A549 (cell line): ENCODE data around the gene KCNB1. TPM values are rescaled to one million over a fixed set of nuclear protein-coding genes. Genes with fewer than 3 reads are reported as not detected.
A peak's percentile ranks its signal among the peaks of the same experiment; 100 is the strongest.

Experiments used
- ATAC-seq, 2 experiments: fragments of 200-7000 bp in 1 of 2; fragments of >200 bp in 1 of 2; cut with Nextera tagmentation in 1 of 2; cut with Tn5 transposase in 1 of 2; 3 replicates each; pipeline versions ENCODE4 v1.8.0 to v1.9.1; 2018 to 2020; ENCODE audit warnings: mild to moderate bottlenecking in 1 of 2, moderate library complexity in 1 of 2
- CTCF ChIA-PET: fragments of 300-600 bp; sonication (Branson Sonifier 250); formaldehyde crosslinking; extraction: SDS; loops from one replicate; lab custom pipeline; 2021; ENCODE audit warnings: antibody characterized with exemption, inconsistent platforms; lab: Yijun Ruan, JAX
- POLR2A ChIA-PET: fragments of 350-600 bp; formaldehyde crosslinking; extraction: SDS; loops from one replicate; lab custom pipeline; 2021; ENCODE audit warnings: antibody characterized with exemption, inconsistent platforms; lab: Yijun Ruan, JAX
- DNase-seq, 2 experiments: peaks; one replicate each; pipeline versions ENCODE4 v3.0.0 to v3.0.0-alpha.2; 2011 to 2016; ENCODE audit warnings: low read depth in 1 of 2, low spot score in 1 of 2
- FAIRE-seq: peaks from 2 replicates; lab custom pipeline; 2011; peaks lifted over from hg19 to GRCh38; lab: Jason Lieb, UNC
- H3K27ac ChIP-seq, 2 experiments: fragments of >200 bp; sonication (Bioruptor Twin); formaldehyde crosslinking; 3 replicates each; pipeline ENCODE4 v1.5.1; 2016 to 2017
- H3K4me1 ChIP-seq: fragments of >200 bp; sonication (Bioruptor Twin); formaldehyde crosslinking; 3 replicates; pipeline ENCODE4 v1.6.1; 2016
- H3K4me2 ChIP-seq: fragments of >200 bp; sonication (Bioruptor Twin); formaldehyde crosslinking; 3 replicates; pipeline ENCODE4 v1.6.1; 2016
- H3K4me3 ChIP-seq: fragments of >200 bp; sonication (Bioruptor Twin); formaldehyde crosslinking; 3 replicates; pipeline ENCODE4 v1.5.1; 2016
- H3K9me3 ChIP-seq: fragments of >200 bp; sonication (Bioruptor Twin); formaldehyde crosslinking; 3 replicates; pipeline ENCODE4 v1.6.1; 2016
- CBX2 ChIP-seq: fragments of 200-600 bp; sonication (generic); IDR thresholded peaks from 2 replicates; pipeline ENCODE4 v1.6.1; 2016; ENCODE audit warnings: low read depth, mild to moderate bottlenecking, borderline replicate concordance
- CHD2 ChIP-seq: fragments of 150-350 bp; IDR thresholded peaks from 2 replicates; pipeline ENCODE4 v1.6.1; 2014; ENCODE audit warnings: low read length; ENCODE audit not compliant: partially characterized antibody
- CHD4 ChIP-seq: fragments of 200-600 bp; sonication (generic); IDR thresholded peaks from 2 replicates; pipeline ENCODE4 v1.6.1; 2016; ENCODE audit warnings: antibody characterized with exemption, mild to moderate bottlenecking, borderline replicate concordance
- EHF ChIP-seq: fragments of 250-450 bp; sonication (Bioruptor Pico); IDR thresholded peaks from 2 replicates; pipeline ENCODE4 v1.5.0; 2020; ENCODE audit warnings: mild to moderate bottlenecking
- EHMT2 ChIP-seq: fragments of 200-600 bp; sonication (generic); IDR thresholded peaks from 2 replicates; pipeline ENCODE4 v1.6.1; 2016; ENCODE audit warnings: antibody characterized with exemption, low read depth, mild to moderate bottlenecking, moderate library complexity
- FOSL2 ChIP-seq, 2 experiments: fragments of 450-650 bp in 1 of 2; fragments of >200 bp in 1 of 2; sonication (Bioruptor Twin) in 1 of 2; formaldehyde crosslinking; IDR thresholded peaks; 2 replicates each; pipeline versions ENCODE4 v1.5.0 to v1.6.1; 2016 to 2020; ENCODE audit warnings: mild to moderate bottlenecking in 1 of 2, moderate library complexity in 1 of 2
- HDAC2 ChIP-seq: fragments of 200-600 bp; sonication (generic); IDR thresholded peaks from 2 replicates; pipeline ENCODE4 v1.6.1; 2016
- JUN ChIP-seq, 2 experiments: fragments of >200 bp; sonication (Bioruptor Twin); formaldehyde crosslinking; IDR thresholded peaks; 2 replicates in 1 of 2; 3 replicates in 1 of 2; pipeline ENCODE4 v1.6.1; 2016 to 2017
- KDM1A ChIP-seq: fragments of 200-600 bp; sonication (generic); IDR thresholded peaks from 2 replicates; pipeline ENCODE4 v1.6.1; 2016; ENCODE audit warnings: low read depth, mild to moderate bottlenecking
- MAFK ChIP-seq: fragments of 450-650 bp; IDR thresholded peaks from 2 replicates; pipeline ENCODE4 v1.6.1; 2014; ENCODE audit not compliant: partially characterized antibody
- NPAS2 ChIP-seq: fragments of 250-450 bp; sonication (Bioruptor Pico); IDR thresholded peaks from 2 replicates; pipeline ENCODE4 v1.8.0; 2022; ENCODE audit warnings: mild to moderate bottlenecking, moderate library complexity, borderline replicate concordance
- POLR2A ChIP-seq: IDR thresholded peaks from 2 replicates; pipeline ENCODE4 v1.6.1; 2012; ENCODE audit warnings: mild to moderate bottlenecking, low read length
- POLR2AphosphoS2 ChIP-seq: conservative IDR thresholded peaks from 2 replicates; pipeline ENCODE4 v1.6.1; 2012; ENCODE audit warnings: low read length, improper control_type of control experiment, inconsistent platforms
- RAD21 ChIP-seq, 2 experiments: fragments of >200 bp in 1 of 2; sonication (Bioruptor Twin) in 1 of 2; formaldehyde crosslinking in 1 of 2; IDR thresholded peaks in 1 of 2; conservative IDR thresholded peaks in 1 of 2; 2 replicates in 1 of 2; 3 replicates in 1 of 2; pipeline ENCODE4 v1.6.1; 2012 to 2018; ENCODE audit warnings: inconsistent platforms in 1 of 2
- RARB ChIP-seq: fragments of 250-450 bp; sonication (Bioruptor Pico); IDR thresholded peaks from 2 replicates; pipeline ENCODE4 v1.8.0; 2021; ENCODE audit warnings: mild to moderate bottlenecking, moderate library complexity
- RFX5 ChIP-seq: fragments of 450-650 bp; IDR thresholded peaks from 2 replicates; pipeline ENCODE4 v1.7.1; 2014; ENCODE audit warnings: antibody characterized with exemption, mild to moderate bottlenecking, moderate library complexity
- SMC3 ChIP-seq: fragments of >200 bp; sonication (Bioruptor Twin); formaldehyde crosslinking; IDR thresholded peaks from 3 replicates; pipeline ENCODE4 v1.6.1; 2018; ENCODE audit warnings: inconsistent platforms
- SREBF2 ChIP-seq: fragments of 450-650 bp; IDR thresholded peaks from 2 replicates; pipeline ENCODE4 v1.6.1; 2014; ENCODE audit warnings: mild to moderate bottlenecking, moderate library complexity
- ZFP36 ChIP-seq: fragments of 450-650 bp; IDR thresholded peaks from 2 replicates; pipeline ENCODE4 v1.6.1; 2014; ENCODE audit warnings: borderline replicate concordance; ENCODE audit not compliant: partially characterized antibody
- ZNF302 ChIP-seq: fragments of 250-450 bp; sonication (Bioruptor Pico); IDR thresholded peaks from 2 replicates; pipeline ENCODE4 v1.9.0; 2021; ENCODE audit warnings: inconsistent platforms, mild to moderate bottlenecking, moderate library complexity
- ZSCAN20 ChIP-seq: fragments of 250-450 bp; sonication (Bioruptor Pico); IDR thresholded peaks from 2 replicates; pipeline ENCODE4 v1.8.0; 2022; ENCODE audit warnings: mild to moderate bottlenecking, moderate library complexity
- WGBS: methylation state at CpG from one replicate; pipeline ENCODE4 v1.1.6; 2017; ENCODE audit errors: missing lambda C conversion rate; 5-methylcytosine and 5-hydroxymethylcytosine counted together
- polyA plus RNA-seq, 4 experiments: library from polyadenylated mRNA; depleted of rRNA in 3 of 4; stranded (reverse); fragments of >200 nt; fragmentation: RNase III in 1 of 4; extraction: RNeasy Plus Mini Kit Qiagen cat#74134 plus additional on column Dnase treatment in 1 of 4; gene quantifications; 2 replicates in 3 of 4; 3 replicates in 1 of 4; pipeline ENCODE4 v1.2.3, GENCODE V29; 2011 to 2017
- TF ChIP-seq, protein P1 (sequence below): IDR thresholded peaks from 2 replicates; pipeline ENCODE4 v1.6.1; 2012
- TF ChIP-seq, protein P2 (sequence below): fragments of >200 bp; sonication (Bioruptor Twin); formaldehyde crosslinking; IDR thresholded peaks from 2 replicates; pipeline ENCODE4 v1.6.1; 2016
- TF ChIP-seq, protein P3 (sequence below): fragments of 150-350 bp; IDR thresholded peaks from 2 replicates; pipeline ENCODE4 v1.6.1; 2014; ENCODE audit warnings: low read depth, mild to moderate bottlenecking, low read length

The KCNB1 gene
- polyA plus RNA-seq, 2 of the 4 experiments (the other 2 are of a cell fraction) = 0.12 to 0.28 TPM

DNA sequence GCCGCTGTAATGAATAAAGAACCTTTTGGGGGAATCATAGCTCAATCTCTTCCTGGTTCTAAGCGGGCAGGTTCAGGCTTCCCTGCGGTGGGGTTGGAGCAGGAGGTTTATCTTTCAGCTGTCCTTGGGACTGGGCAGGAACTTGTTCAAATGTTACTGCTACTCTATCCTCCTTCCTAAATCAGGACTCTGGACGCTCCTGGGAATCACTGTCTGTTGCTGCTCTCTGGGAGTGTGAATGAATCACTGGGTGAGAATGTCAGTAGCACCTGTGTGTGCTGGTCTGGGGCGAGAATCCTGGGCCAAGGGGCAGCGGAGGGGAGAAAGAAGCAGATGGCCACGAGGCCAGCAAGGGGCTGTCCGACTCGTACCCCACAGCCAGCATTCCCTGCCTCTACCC is 139.2 kb downstream of the KCNB1 start:
- peak; percentile 20 to 27; a peak in 3 of 6 replicates for ATAC-seq
- H3K4me2 ChIP-seq = peak overlapping the region; percentile 29; the same call in 2 of the 3 replicates
- ChIA-PET CTCF (interaction anchor here (0.8 to 7.5 kb wide), 9 partner anchors 10 to 268 kb away, joined by 3 to 66 read pairs (median 3); no protein-coding TSS in a partner anchor), POLR2A (no interaction called here)
- FAIRE-seq = no peak
- TF ChIP-seq SMC3 = no peak
- TF ChIP-seq FOSL2 (IDR thresholded peaks at IDR 0.05) = no peak
- 0 out of 2 replicates have a peak, but pooled peaks have one; percentile 7 for TF ChIP-seq FOSL2 (CRISPR knock-in tag; IDR thresholded peaks at IDR 0.05)
- WGBS = 50% methylated on average over 9 of the region's 9 CpGs
- peak overlapping the region; percentile 73 to 85; a peak in 5 of 6 replicates for H3K27ac ChIP-seq
- no peaks in the 10 kb centered on the region for H3K9me3 ChIP-seq
- peak in 1 of 2 experiments; percentile 30 for DNase-seq
- peaks cover 48% of the 10 kb centered on the region for H3K4me1 ChIP-seq
- no peak overlapping the region for H3K4me3 ChIP-seq

DNA sequence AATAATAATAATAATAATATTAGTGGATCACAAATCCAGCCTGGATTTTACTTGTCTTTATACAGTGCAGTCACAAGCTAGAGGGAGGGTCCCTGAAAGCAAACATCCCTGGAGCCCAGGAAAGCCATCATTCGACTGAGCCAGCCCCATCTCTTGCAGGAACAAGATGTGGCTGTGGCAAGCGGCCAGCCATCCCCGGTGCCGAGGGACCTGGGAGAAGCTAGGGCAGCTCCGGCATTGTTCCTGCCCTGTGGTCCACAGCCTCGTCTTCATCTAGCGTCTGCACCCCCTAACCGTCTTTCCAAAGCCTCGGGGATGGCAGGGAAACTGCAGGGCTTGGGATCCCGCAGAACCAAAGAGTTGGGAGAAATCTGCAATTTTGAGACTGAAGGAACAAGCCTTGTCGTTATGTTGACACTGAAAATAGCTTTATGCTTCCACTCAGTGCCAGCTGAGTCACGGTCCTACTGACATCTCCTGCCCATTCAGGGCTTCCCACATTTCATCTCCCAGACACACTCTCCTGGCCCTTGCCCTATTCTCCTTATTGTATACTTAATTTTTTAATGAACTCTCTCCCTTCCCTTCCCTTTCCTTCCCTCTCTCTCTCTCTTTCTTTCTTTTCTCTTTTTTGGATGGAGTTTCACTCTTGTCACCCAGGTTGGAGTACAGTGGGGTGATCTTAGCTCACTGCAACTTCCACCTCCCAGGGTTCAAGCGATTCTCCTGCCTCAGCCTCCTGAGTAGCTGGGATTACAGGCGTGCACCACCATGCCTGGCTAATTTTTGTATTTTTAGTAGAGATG is 142.1 kb downstream of the KCNB1 start:
- Histone ChIP-seq H3K4me3 (no peak overlapping the region), H3K27ac (peak overlapping the region; percentile 11 to 56; a peak in 3 of 6 replicates), H3K4me1 (peaks cover 31% of the 10 kb centered on the region), H3K9me3 (no peaks in the 10 kb centered on the region), H3K4me2 (0 out of 3 replicates have a peak overlapping the region, but pooled peaks have one; percentile 5)
- ATAC-seq = no peak
- no peak for FAIRE-seq
- no peak for TF ChIP-seq RARB (CRISPR knock-in tag)
- no peak for TF ChIP-seq CHD2
- CTCF ChIA-PET = interaction anchor here (0.9 to 16.6 kb wide), 3 partner anchors 140 to 194 kb away, joined by 3 to 291 read pairs (median 3); partner anchors contain the start of gene KCNB1
- no peak for DNase-seq
- POLR2A ChIA-PET = no interaction called here
- 73% methylated on average over 14 of the region's 14 CpGs for WGBS

DNA sequence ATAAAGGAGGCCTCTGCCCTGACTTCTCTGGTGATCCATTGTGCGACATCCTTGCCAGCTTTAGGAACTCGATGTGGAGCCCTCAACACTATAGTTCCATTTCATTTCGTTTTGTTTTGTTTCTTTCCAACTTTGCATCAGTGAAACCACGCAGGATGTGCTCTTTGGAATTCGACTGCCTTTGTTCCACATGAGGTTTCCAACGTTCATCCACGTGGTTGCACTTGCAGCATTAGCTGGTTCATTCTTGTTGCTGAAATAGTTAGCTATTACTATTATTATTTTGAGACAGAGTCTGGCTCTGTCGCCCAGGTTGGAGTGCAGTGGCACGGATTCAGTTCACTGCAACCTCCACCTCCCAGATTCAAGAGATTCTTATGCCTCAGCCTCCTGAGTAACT is 143.3 kb downstream of the KCNB1 start:
- ChIA-PET CTCF (interaction anchor here (0.9 to 16.6 kb wide), 3 partner anchors 141 to 196 kb away, joined by 3 to 291 read pairs (median 219); partner anchors contain the start of gene KCNB1), POLR2A (no interaction called here)
- peaks cover 20% of the 10 kb centered on the region for H3K4me1 ChIP-seq
- WGBS = 63% methylated on average over 9 of the region's 9 CpGs
- no peak for FAIRE-seq
- TF ChIP-seq JUN (IDR thresholded peaks at IDR 0.05) = no peak
- TF ChIP-seq ZSCAN20 (CRISPR knock-in tag) = no peak
- TF ChIP-seq POLR2A = no peak
- TF ChIP-seq, protein P1, sequence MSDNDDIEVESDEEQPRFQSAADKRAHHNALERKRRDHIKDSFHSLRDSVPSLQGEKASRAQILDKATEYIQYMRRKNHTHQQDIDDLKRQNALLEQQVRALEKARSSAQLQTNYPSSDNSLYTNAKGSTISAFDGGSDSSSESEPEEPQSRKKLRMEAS = no peak
- TF ChIP-seq NPAS2 (CRISPR knock-in tag) = no peak
- TF ChIP-seq ZFP36 = no peak
- no peak for TF ChIP-seq SREBF2
- TF ChIP-seq KDM1A = no peak
- TF ChIP-seq, all 56 proteins: peak for 0
- H3K9me3 ChIP-seq = no peaks in the 10 kb centered on the region
- no peak overlapping the region; a peak in 1 of 6 replicates for H3K27ac ChIP-seq
- H3K4me2 ChIP-seq = no peak overlapping the region
- no peak overlapping the region for H3K4me3 ChIP-seq
- no peak for ATAC-seq
- no peak for DNase-seq

DNA sequence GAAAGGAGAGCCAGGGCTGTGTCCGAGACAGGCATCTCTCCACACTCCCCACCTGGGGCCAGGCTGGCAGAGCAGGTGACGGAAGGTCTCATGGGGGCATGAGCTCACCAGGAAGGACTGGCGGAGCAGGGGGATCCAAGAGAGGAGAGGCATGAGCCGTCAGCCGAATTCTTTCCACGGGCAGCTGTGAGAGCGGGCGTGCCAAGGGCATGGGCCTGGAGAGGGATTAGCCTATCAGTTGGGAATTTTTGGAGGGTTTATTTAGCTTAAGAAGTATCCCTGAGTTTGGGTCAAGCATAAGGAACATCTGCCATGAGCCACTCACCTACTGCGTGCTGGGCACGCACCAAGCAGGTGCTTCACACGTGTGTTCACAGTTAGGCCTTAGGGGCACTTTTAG is 144.4 kb downstream of the KCNB1 start:
- DNase-seq (no peak), FAIRE-seq (no peak), ATAC-seq (no peak)
- Histone ChIP-seq H3K9me3 (no peaks in the 10 kb centered on the region), H3K4me1 (peaks cover 9% of the 10 kb centered on the region), H3K4me2 (no peak overlapping the region), H3K4me3 (no peak overlapping the region), H3K27ac (no peak overlapping the region)
- 95% methylated on average over 11 of the region's 11 CpGs for WGBS
- CTCF ChIA-PET = interaction anchor here (1.0 to 16.6 kb wide), 5 partner anchors 46 to 207 kb away, joined by 3 to 291 read pairs (median 52); partner anchors contain the start of gene KCNB1
- TF ChIP-seq RAD21 (conservative IDR thresholded peaks at IDR 0.05 in 1 of 2, IDR thresholded peaks at IDR 0.05 in 1 of 2) (no peak), MAFK (no peak), NPAS2 (CRISPR knock-in tag) (no peak), CHD4 (no peak), ZFP36 (no peak), HDAC2 (no peak), SREBF2 (no peak), ZNF302 (CRISPR knock-in tag) (no peak), CBX2 (no peak), EHMT2 (no peak), EHF (no peak), POLR2AphosphoS2 (no peak), JUN (IDR thresholded peaks at IDR 0.05) (no peak), RFX5 (no peak)
- TF ChIP-seq, protein P1 = no peak
- TF ChIP-seq, protein P2, sequence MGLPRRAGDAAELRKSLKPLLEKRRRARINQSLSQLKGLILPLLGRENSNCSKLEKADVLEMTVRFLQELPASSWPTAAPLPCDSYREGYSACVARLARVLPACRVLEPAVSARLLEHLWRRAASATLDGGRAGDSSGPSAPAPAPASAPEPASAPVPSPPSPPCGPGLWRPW = no peak
- TF ChIP-seq, protein P3, sequence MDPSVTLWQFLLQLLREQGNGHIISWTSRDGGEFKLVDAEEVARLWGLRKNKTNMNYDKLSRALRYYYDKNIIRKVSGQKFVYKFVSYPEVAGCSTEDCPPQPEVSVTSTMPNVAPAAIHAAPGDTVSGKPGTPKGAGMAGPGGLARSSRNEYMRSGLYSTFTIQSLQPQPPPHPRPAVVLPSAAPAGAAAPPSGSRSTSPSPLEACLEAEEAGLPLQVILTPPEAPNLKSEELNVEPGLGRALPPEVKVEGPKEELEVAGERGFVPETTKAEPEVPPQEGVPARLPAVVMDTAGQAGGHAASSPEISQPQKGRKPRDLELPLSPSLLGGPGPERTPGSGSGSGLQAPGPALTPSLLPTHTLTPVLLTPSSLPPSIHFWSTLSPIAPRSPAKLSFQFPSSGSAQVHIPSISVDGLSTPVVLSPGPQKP = no peak
- POLR2A ChIA-PET = no interaction called here
